GM21786 (cell line): ENCODE data around the gene MED15.

Source experiments
- ATAC-seq: cut with Tn5 transposase; IDR thresholded peaks from one replicate; pipeline ENCODE4 v1.9.1; 2021; ENCODE audit not compliant: unreplicated experiment

The MED15 gene

DNA sequence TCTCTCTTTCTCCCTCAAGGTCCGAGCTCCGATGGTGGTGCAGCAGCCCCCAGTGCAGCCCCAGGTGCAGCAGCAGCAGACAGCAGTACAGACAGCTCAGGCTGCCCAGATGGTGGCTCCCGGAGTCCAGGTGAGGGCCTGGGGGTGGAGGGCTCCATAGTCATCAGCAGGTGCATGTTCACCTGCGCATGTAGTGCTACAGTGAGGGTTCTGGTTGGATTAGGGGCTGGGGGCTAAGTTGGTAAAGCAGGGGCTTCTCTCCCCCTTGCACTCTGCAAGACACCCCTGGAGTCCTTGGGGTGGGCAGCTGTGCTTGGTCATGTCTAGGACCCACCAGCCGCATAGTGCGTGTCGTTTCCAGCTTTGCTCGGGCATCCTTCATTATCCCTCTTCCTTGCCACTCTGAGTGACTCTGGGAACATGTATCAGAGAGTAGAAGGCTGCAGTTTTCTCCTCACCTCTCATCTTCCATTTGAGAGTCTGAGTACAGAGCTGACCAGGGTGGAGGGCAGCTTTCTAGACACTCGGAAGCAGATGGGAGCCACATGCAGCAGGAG, 61.2 kb downstream of the MED15 start:
- ATAC-seq: no peak

GRCh38 chr22:20569059-20570058, 61.9 kb downstream of the MED15 start:
- no peak for ATAC-seq

- no peak for ATAC-seq
Observed at GRCh38 chr22:20571078-20571503, 63.7 kb downstream of the MED15 start.

DNA sequence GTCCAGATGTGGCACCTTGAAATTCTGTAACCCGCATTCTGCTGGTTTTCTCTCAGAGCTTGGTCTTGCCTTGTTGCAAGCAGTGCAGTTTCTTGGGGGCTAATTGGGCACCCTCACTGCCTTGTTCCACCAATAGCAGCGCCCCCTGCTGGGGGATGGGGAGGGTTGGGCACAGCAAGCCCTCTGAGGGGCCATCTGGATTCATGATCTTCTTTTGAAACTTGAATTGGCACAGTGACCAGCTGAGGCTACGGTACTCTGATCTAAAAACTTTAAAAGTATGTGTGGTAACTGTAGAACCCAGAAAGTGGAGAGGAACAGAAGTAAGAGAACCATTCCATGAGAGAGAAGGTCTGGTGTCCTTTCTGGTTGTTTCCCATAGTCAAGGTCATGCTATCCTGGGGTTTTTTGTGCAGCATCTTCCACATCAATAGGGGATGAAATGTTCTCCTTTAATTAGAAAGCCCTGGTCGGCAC, 64.2 kb downstream of the MED15 start:
- no peak for ATAC-seq

- no peak for ATAC-seq
Observed at GRCh38 chr22:20572132-20572802, 64.9 kb downstream of the MED15 start.

DNA sequence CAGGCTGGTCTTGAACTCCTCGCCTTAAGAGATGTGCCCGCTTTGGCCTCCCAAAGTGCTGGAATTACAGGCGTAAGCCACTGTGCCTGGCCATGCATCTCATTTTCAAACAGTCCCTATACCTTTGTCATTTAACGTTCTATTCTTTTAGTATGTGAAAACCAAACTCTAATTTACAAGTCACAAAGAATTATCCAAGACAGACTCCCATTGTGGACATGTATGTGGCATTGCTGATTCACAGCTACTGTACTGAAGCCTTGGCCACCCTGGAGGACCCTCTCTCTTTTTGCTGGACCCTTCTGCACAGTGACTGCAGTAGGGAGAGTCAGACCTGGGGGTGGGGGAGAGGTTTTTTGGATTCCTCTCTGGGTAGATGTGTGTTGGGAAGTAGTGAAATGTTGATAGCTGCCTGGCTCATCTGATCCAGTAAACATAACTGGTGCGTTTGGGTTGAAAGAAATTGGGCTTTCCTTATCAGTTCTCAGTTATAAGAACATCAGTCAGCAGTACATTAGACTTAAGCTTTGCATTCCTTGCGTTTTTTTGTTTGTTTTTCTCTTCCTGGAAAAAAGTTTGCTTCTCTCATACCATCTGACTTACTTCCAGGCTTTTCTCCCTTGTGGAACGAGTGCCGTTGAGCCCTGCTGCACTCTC, 65.9 kb downstream of the MED15 start:
- ATAC-seq: no peak

GRCh38 chr22:20573833-20574615, 66.6 kb downstream of the MED15 start:
- ATAC-seq: no peak

DNA sequence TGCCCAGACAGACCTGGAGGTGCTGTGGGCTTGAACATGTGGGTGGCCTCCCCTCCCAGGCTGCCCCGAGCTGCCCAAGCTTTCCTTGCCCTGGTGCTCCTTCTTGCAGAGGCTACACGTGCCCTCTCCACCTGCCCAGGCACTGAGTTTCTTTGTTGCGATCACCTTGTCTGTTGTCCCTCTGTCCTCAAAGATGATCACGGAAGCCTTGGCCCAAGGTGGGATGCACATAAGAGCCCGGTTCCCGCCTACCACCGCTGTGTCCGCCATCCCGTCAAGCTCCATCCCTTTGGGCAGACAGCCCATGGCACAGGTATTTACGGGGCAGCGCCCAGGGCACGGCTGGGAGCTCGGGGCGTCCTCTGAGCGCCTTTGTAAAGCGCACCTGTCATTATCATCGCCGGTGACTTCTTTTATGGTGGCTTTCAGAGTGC, 67.5 kb downstream of the MED15 start:
- ATAC-seq: no peak

DNA sequence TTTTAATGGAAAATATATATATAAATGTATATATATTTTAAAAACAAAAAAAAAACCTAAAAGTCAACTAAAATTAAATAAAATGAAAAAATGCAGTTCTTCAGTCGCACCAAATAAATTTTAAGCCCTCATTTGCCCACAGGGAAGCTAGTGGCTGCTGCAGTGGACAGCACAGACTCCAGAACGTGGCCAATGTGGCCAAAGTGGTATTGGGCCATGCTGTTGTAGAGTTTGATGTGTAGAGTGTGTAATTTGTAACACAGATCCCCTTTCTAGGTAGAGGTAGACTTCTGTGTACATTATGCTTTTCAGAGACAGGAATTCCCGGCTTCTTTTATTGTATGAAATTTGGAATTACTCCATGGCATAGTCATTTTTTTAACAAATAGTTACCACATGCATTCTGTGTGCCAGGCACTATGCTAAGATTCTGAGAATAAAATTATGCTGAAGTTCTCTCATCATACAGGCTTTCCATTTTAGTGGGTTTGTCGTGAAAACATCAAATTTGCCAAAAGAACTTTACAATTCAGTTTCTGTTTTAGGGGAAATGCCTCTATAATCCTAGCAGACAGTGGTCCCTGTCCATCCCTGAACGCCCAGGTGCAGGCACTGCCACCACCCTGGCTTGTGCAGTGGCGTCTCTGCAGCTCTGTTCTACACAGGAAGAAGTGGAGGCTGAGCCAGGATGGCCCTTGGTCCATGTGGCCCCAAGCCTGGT, 68.5 kb downstream of the MED15 start:
- ATAC-seq: no peak

GRCh38 chr22:20576445-20576816, 69.0 kb downstream of the MED15 start:
- ATAC-seq: no peak

DNA sequence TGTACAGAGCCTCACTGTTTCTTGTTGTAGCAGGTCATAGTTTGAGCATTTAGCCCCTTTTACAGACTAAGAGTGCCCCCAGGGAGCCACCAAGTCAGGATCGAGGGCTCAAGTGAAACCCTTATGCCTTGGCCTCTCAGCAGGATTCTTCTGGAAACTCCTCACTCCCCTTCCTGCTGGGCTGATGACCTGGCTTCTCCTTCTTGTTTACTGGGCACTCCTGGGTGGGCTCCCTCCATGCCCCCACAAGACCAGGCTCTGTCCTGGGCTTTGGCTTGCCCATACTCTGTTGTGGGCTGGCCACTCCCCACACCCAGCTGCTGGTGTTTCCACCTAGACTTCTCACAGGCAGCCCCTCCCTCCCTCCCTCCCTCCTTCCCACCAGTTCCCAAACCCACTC, 69.6 kb downstream of the MED15 start:
- no peak for ATAC-seq

- no peak for ATAC-seq
Observed at GRCh38 chr22:20577549-20577975, 70.2 kb downstream of the MED15 start.

- ATAC-seq: no peak
Observed at GRCh38 chr22:20578192-20578591, 70.8 kb downstream of the MED15 start.

GRCh38 chr22:20578707-20579106, 71.3 kb downstream of the MED15 start:
- no peak for ATAC-seq

DNA sequence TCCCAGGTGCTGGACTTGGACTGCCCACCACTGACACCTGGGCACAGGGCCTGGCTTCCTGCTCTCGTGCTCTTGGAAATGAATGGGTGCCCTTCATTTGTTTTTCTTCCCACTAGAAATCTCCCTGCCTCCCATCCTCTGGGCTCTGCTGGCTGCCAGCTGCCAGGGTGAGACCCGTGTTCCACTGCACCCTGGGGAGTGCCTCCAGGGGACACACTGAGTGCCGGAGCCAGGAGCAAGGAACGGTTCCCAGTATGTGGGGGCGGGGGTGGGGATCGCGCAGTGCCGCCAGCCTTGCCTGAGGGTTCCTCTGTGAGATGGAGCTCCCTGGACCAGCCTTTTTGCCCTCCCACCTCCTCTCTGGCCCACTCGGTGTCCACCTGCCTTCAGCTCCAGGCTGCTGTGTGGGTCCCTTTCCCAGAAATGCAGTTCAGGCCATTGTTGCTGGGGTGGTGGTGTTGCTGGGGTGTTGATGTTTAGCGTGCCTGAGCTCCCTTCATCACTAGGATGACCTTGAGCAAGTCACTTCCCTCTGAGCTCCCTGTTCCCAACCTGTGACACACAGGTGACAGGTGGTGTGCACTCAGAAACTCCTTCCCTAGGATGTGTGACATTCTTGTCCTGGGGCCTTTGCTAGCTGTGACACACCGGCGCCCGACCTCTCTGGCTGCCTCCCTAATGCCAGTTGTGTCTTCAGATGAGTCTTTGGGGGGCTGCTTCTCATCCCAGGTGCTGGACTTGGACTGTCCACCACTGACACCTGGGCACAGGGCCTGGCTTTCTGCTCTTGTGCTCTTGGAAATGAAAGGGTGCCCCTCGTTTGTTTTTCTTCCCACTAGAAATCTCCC, 72.1 kb downstream of the MED15 start:
- ATAC-seq: no peak

GRCh38 chr22:20580179-20580578, 72.8 kb downstream of the MED15 start:
- ATAC-seq: no peak

DNA sequence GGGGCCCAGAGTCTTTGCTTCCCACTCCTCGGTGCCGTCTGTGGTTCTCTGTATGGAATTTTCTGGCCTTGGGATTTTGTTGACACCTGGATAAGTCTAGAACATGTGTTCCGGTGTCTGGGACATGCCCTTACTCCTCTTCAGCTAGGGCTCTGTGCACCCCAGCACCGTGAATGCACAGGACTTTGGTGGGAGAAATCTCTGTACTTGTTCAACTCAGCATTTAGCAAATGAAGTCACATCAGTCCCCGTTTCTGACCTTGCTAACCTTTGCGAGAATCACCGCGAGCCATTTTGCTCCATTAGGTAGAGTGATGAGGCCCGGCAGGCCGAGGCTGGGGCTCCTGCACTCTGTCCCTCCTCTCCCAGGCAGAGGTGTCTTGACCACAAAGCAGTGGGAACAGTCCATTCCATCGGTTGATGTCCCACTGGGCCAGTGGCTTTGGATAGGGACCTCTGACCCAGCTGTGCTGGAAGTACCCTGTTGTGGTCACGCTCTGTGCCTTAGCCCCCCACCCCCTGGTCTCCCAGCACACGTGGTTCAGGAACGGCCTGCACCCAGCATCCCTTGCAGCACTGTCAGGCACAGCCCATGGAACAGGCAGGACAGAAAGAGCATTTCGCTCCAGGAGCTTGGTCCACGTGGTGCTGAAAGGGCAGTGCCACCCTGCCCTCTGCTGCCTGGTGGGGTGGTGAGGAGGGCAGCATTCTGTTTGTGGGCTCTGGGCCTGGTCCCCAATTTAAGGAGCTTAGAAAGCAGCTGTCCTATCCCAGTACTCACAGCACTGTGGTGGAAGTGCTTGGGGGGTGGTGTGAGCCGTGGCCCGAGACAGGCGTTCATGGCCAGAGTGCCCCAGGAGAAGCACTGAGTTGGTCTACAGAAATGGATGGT, 73.4 kb downstream of the MED15 start:
- ATAC-seq: no peak
